GM18909 (cell line): ENCODE data around the gene OR6C3.
"Not testable (repeated sequence)": the region's sequence is repeated elsewhere in the genome, so short reads cannot be mapped to it uniquely, and the experiment has no call there.

ENCODE experiments used
- ATAC-seq: cut with Tn5 transposase; IDR thresholded peaks from one replicate; pipeline ENCODE4 v1.9.1; 2021; ENCODE audit warnings: mild to moderate bottlenecking; ENCODE audit not compliant: unreplicated experiment, poor library complexity

Gene OR6C3

DNA sequence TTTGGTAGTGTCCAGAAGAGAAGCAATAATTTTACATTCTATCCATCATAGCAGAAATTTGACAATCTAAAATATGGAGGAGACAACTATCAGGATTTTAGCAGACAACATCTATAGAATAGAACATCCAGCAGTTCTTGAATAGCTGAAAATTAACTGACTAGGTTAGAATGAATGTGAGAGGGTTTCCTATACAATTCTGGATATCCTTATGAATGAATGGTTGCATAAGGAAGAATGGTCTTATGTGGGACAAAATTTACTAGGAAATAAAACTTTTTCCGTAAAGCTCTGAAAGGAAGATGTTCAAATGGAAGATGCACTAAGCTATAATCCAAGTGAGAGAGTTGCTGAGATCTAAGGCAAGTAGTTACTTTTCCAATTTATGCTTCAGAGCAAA, at the start of gene OR6C3:
TSS of gene OR6C3 (plus strand) at position 301 of the 400 bp plus-strand sequence. CDS start 955 bp downstream, outside the sequence.
- no peak for ATAC-seq

DNA sequence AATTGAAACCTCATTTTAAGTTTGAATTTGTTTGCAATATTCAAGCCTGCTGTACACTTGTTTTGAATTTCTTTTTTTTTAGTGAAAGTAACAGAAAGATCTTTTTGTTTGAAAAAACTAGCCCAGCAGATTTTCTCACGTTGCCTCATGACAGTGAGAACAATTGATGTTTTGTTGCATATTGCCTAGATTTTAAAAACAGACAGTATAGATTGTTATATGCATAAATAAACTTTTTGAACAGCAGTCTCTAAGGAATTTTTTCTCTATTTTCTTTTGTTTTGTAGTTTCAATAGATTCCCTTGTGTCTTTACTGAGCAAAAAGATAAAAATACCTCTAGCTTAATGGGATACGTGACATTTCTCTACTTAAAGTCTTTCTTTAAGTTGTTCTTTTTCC, 49.6 kb upstream of the OR6C3 start:
- ATAC-seq, result no peak

- no peak for ATAC-seq
Measured at GRCh38 chr12:55289999-55290398, 40.5 kb upstream of the OR6C3 start.

- ATAC-seq, result no peak
Measured at GRCh38 chr12:55296469-55296868, 34.1 kb upstream of the OR6C3 start, which contains the start of gene OR6C6. OR6C6 (minus strand) TSS chr12:55296569; CDS start chr12:55295232, 1,337 bp downstream.

GRCh38 chr12:55314043-55314442, 16.5 kb upstream of the OR6C3 start, which contains the start of gene OR6C1:
OR6C1 (plus strand) TSS chr12:55314343; CDS start chr12:55320600, 6,257 bp downstream.
- ATAC-seq, result no peak

- no peak for ATAC-seq
Measured at GRCh38 chr12:55320201-55320600, 10.3 kb upstream of the OR6C3 start.

- not testable (repeated sequence) for ATAC-seq
Measured at GRCh38 chr12:55325801-55326200, 4.7 kb upstream of the OR6C3 start.

DNA sequence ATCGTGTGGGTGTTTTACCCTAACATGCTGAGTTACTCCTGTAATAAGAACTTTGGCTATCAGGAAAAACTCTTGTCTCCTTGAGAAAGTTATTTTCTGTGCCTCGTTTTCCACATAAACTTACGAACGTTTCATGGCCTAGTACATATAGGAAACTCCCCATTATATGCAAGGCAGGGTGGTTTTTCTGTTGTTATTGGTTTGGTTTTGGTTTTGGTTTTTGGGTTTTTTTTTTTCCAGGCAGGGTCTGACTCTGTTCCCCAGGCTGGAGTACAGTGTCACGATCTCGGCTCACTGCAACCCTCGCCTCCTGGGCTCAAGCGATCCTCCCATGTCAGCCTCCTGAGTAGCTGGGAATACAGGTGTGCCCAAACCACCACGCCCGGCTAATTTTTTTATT, 5.5 kb downstream of the OR6C3 start:
- no peak for ATAC-seq

DNA sequence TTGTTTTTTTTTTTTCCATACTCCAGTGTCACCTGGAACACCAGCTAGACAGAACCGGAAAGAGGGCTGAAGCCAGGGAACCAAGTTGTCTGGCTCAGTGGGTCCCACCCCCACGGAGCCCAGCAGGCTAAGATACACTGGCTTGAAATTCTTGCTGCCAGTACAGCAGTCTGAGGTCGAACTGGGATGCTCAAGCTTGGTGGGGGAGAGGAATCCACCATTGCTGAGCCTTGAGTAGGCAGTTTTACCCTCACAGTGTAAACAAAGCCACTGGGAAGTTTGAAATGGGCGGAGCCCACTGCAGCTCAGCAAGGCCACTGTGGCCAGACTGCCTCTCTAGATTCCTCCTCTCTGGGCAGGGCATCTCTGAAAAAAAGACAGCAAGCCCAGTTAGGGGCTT, 24.8 kb downstream of the OR6C3 start:
- not testable (repeated sequence) for ATAC-seq

GRCh38 chr12:55362675-55363074, 32.1 kb downstream of the OR6C3 start, which contains the start of gene OR6C75:
OR6C75 (plus strand) TSS chr12:55362975; CDS start chr12:55365111, 2,136 bp downstream.
- no peak for ATAC-seq

DNA sequence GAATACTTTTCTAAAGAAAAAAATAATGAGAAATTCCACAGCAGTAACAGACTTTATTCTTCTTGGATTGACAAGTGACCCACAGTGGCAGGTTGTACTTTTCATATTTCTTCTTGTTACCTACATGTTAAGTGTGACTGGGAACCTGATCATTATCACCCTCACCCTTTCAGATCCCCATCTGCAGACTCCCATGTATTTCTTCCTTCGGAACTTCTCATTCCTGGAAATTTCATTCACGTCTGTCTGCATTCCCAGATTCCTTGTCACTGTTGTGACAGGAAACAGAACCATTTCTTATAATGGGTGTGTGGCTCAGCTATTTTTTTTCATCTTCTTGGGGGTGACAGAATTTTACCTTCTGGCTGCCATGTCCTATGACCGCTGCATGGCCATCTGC, 34.5 kb downstream of the OR6C3 start:
- ATAC-seq, result no peak

DNA sequence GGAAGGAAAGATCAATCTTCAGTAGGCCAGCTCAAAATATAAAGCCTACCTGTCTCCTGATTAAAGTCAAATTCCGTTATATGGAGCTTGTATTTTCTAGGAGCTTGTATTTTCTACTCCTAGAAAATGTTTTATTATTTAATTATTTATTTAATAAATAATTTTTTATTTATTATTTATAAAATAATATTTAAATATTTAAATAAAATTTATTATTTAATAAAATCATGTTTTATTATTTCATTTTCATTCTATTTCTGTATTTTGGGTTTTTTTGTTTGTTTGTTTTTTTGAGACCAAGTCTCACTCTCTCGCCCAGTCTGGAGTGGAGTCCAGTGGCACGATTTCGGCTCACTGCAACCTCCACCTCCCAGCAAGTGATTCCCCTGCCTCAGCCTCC, 42.0 kb downstream of the OR6C3 start:
- no peak for ATAC-seq
